GM21423 (cell line): ENCODE data around the gene PHOX2A.
A peak's percentile ranks its signal among the peaks of the same experiment; 100 is the strongest.
"Not testable (repeated sequence)": the region's sequence is repeated elsewhere in the genome, so short reads cannot be mapped to it uniquely, and the experiment has no call there.

Experiments
- ATAC-seq: cut with Tn5 transposase; IDR thresholded peaks from one replicate; pipeline ENCODE4 v1.9.1; 2021; ENCODE audit warnings: mild to moderate bottlenecking, moderate library complexity; ENCODE audit not compliant: unreplicated experiment

Gene PHOX2A

GRCh38 chr11:72223615-72224563, 20.1 kb downstream of the PHOX2A start:
- peak; percentile 39 for ATAC-seq

- ATAC-seq, result peak; percentile 70
Measured at GRCh38 chr11:72222907-72223614, 20.9 kb downstream of the PHOX2A start.

GRCh38 chr11:72222106-72222891, 21.7 kb downstream of the PHOX2A start:
- ATAC-seq, result no peak

GRCh38 chr11:72221386-72222075, 22.4 kb downstream of the PHOX2A start:
- no peak for ATAC-seq

- ATAC-seq, result no peak
Measured at GRCh38 chr11:72220696-72221363, 23.1 kb downstream of the PHOX2A start.

GRCh38 chr11:72218251-72218745, 25.7 kb downstream of the PHOX2A start:
- ATAC-seq, result no peak

- no peak for ATAC-seq
Measured at GRCh38 chr11:72217841-72218240, 26.1 kb downstream of the PHOX2A start.

GRCh38 chr11:72216638-72217037, 27.3 kb downstream of the PHOX2A start, which contains the start of gene FOLR2:
FOLR2 (plus strand) TSS chr11:72216794; CDS start chr11:72218585, 1,791 bp downstream.
- ATAC-seq, result no peak

- ATAC-seq, result no peak
Measured at GRCh38 chr11:72209101-72209500, 34.9 kb downstream of the PHOX2A start.

- ATAC-seq, result no peak
Measured at GRCh38 chr11:72208281-72208680, 35.7 kb downstream of the PHOX2A start.

- ATAC-seq, result not testable (repeated sequence)
Measured at GRCh38 chr11:72206794-72207193, 37.2 kb downstream of the PHOX2A start.

- no peak for ATAC-seq
Measured at GRCh38 chr11:72204886-72205285, 39.1 kb downstream of the PHOX2A start.

GRCh38 chr11:72203163-72203562, 40.8 kb downstream of the PHOX2A start:
- ATAC-seq, result no peak

GRCh38 chr11:72202571-72202970, 41.4 kb downstream of the PHOX2A start:
- no peak for ATAC-seq

GRCh38 chr11:72201445-72201844, 42.5 kb downstream of the PHOX2A start:
- not testable (repeated sequence) for ATAC-seq

GRCh38 chr11:72195518-72196270, 48.3 kb downstream of the PHOX2A start:
- ATAC-seq, result no peak

- ATAC-seq, result no peak
Measured at GRCh38 chr11:72191961-72192381, 52.0 kb downstream of the PHOX2A start, which contains the start of gene FOLR1. FOLR1 (plus strand) TSS chr11:72192140; CDS start chr11:72192174, 34 bp downstream.

GRCh38 chr11:72190631-72191071, 53.3 kb downstream of the PHOX2A start:
- no peak for ATAC-seq
